ENCODE data around the gene ANTKMT.
A peak's percentile ranks its signal among the peaks of the same experiment; 100 is the strongest.

Gene ANTKMT, protein sequence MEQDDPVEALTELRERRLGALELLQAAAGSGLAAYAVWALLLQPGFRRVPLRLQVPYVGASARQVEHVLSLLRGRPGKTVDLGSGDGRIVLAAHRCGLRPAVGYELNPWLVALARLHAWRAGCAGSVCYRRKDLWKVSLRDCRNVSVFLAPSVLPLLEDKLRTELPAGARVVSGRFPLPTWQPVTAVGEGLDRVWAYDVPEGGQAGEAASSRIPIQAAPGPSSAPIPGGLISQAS

DNA sequence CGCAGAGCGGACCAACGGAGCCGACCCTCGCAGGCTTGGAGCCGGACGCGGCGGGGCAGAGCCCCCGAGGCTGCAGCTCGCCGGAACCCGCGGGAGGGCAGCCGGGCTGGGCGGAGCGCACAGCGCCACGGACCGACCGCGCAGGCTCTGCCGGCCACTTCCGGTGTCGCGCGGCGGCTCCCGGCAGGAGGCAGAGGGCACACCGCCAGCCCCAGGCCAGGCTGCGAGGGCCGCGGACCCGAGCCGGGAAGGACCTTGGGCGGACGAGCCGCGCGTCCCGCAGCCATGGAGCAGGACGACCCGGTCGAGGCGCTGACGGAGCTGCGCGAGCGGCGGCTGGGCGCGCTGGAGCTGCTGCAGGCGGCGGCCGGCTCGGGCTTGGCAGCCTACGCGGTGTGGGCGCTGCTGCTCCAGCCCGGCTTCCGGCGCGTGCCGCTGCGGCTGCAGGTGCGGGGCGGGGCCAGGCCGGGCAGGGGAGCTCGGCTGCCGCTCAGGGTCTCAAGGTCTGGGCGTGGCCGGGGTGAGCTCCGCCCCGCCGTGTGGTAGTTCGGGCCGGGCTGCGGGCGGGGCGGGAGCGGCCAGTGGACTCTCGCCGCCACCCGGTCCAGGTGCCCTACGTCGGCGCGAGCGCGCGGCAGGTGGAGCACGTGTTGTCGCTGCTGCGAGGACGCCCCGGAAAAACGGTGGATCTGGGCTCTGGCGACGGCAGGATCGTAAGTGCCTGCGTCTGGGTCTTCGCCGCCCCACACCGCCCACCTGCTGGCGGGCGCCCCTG is at the start of gene ANTKMT:
ANTKMT (plus strand) TSS at position 157 of the 775 bp plus-strand sequence; CDS start at position 286, 129 bp downstream.
- peak; percentile 42 for DNase-seq

DNA sequence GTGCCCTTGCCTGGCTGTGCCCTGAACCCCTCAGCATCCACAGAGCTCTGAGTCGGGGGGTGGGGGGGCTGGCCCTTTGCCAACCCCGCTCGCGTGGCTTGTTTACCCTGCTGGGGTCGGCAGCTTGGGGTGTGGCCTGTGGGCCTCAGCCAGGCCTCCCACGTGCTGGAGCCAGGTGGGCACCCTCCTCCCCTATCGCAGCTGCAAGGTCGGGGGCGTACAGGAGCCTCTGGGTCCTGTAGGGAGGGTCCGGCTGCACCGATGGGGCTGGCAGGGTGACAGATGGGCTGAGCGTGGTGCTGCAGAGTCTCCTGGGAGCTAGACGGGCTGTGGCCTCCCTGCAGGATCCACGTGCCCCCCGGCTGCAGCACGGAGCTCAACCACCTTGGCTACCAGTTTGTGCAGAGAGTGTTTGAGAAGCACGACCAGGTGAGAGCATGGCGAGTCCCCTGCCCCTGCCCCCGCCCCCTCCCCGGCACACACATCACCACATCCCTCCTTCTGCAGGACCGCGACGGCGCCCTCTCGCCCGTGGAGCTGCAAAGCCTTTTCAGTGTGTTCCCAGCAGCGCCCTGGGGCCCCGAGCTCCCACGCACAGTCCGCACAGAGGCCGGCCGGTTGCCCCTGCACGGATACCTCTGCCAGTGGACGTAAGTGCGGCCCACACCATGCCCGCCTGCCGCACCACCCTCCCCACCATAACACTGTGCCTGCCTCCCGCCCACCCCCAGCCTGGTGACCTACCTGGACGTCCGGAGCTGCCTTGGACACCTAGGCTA is 49.4 kb upstream of the ANTKMT start:
- no peak for DNase-seq

DNA sequence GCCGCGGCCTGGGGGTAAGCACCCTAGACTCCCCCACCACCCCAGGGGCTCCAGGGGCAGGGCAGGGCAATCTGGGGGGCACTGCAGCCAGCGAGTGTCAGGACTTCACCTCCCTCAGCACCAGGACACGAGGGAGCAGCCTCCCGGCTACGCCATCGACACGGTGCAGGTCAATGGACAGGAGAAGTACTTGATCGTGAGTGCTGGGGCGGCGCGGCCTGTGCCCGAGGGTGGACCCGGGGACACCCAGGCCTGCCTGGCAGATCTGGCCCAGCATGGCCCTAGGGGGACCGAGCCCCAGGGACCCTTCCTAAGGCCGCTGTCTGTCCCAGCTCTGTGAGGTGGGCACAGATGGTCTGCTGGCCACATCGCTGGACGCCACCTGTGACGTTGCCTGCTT is 48.6 kb upstream of the ANTKMT start:
- no peak for DNase-seq

DNA sequence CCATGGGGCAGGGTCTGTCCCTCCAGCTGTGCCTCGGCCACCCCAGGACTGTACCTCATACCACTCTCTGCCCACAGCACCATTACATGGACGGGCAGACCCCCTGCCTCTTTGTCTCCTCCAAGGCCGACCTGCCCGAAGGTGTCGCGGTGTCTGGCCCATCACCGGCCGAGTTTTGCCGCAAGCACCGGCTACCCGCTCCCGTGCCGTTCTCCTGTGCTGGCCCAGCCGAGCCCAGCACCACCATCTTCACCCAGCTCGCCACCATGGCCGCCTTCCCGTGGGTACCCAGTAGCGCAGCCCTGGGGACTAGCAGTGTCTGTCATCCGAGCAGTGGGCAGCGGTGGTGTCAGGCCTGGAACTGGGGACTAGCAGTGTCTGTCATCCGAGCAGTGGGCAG is 48.1 kb upstream of the ANTKMT start:
- no peak for DNase-seq

DNA sequence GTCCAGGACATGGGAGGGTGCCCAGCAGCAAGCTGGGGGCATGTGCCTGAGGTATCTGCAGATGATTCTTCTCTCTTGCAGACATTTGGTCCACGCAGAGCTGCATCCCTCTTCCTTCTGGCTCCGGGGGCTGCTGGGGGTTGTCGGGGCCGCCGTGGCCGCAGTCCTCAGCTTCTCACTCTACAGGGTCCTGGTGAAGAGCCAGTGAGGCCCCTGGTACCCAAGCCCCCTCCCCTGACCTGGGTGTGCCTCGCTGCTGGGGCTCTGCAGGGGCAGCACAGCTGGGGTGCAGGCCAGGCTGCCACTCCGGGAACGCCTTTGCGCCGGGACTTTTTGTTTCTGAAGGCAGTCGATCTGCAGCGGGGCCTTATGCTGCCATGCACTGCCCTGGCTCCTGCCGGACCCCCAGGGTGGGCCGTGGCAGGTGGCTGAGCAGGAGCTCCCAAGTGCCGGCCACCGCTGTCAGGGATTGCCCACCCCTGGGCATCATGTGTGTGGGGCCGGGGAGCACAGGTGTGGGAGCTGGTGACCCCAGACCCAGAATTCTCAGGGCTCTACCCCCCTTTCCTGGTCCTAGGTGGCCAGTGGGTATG is 47.5 kb upstream of the ANTKMT start:
- DNase-seq: no peak

DNA sequence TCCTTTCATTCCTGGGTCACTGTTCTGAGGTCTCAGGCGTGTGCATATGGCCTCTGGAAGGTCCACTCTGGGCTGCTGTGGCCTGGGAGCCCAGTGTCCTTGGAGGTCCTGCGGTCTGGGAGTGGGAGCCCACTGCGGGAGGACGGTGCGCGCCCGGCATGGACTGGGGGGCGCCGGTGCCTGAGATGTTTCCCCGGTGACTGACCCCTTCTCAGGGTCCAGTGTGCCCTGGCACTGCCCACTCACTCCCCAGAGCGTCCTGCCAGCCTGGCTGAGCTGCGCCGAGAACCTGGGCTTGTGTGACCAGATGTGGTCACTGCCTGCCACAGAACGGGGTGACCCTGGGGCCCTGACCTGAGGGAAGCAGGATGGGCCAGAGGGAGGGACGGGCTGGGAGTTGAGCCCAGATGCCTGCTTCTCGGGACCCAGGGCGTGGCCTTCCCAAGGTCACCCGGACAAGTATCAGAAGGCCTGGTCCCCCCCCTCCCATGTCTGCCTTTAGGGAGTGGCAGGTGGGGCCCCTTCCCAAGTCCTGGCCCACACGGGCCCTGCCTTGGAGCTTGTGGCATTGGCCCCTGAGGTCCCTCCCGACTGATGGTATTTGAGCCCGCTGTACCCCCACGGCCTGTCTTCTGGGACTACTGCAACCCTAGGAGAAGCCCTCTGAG is 46.6 kb upstream of the ANTKMT start:
- DNase-seq: no peak

DNA sequence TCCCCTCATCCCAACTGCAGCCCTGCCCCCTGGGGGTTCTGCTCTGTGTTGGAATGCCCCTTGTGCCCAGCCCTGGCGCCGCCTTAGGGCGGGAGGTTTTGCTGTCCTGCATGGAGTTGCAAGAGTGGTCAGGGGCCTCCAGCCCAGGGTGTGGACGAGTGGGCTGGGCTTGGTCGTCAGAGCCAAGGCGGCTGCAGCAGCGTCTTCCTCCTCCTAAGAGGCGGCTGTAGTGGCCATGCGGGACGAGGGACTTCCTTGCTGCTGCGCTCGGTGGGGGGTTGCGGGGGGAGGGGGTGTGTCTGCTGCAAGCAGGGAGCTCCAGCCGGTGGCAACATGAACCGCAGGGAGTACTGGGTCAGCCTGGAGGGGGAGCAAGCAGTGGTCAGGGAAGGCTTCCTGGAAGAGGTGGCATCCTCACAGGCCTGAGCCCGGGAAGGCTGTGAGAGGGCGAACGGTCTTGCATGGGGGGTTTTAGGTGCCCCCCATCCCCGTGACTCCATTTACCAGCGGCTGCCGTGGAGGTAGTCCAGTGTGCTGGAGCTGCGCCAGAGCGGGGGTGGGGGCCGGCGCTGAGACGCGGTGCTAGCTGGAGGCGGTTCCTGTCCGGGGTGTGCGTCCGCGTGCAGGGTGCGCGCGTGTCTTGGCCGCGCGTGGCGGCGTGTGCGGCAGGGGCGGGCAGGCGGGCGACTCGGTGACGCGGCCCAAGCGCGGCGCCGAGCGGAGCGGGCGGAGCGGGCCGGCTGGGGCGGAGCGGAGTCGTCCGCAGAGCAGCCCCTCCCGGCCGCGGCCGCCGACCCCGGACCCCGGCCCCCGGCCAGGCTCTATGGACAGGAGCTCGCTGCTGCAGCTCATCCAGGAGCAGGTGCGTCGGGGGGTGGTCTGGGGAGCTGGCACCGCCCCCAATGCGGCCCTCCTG is 45.7 kb upstream of the ANTKMT start, which contains the start of gene RHBDL1:
RHBDL1 (plus strand) TSS at position 704 of the 916 bp plus-strand sequence; CDS start at position 824, 120 bp downstream.
- DNase-seq: no peak

DNA sequence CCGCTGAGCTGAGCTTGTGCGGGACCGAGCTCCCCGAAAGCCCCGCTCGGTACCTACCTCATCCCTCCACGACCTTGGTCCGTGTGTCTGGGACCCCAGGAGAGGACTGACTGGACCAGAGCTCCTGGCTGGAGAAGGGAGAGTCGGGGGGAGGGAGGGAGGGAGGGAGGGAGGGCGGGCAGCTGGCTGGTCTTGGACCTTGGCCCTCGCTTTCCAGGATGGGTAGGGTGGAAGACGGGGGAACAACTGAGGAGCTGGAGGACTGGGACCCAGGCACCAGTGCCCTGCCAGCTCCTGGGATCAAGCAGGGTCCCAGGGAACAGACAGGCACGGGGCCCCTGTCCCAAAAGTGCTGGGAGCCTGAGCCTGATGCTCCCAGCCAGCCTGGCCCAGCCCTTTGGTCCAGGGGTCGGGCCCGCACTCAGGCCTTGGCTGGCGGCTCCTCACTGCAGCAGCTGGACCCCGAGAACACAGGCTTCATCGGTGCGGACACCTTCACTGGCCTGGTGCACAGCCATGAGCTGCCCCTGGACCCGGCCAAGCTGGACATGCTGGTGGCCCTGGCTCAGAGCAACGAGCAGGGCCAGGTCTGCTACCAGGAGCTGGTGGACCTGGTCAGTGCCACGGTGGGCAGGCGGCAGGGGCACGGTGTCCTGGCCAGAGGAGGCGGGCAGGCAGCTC is 44.9 kb upstream of the ANTKMT start:
- DNase-seq: no peak

DNA sequence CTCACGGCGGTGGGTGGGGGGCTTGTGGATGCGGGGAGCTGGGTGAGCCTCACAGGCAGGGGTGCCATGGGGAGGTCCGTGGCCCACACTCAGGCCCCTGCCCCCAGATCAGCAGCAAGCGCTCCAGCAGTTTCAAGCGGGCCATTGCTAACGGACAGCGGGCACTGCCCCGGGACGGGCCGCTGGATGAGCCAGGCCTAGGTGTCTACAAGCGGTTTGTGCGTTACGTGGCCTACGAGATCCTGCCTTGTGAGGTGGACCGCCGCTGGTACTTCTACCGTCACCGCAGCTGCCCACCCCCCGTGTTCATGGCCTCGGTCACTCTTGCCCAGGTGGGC is 44.4 kb upstream of the ANTKMT start:
- DNase-seq: no peak

DNA sequence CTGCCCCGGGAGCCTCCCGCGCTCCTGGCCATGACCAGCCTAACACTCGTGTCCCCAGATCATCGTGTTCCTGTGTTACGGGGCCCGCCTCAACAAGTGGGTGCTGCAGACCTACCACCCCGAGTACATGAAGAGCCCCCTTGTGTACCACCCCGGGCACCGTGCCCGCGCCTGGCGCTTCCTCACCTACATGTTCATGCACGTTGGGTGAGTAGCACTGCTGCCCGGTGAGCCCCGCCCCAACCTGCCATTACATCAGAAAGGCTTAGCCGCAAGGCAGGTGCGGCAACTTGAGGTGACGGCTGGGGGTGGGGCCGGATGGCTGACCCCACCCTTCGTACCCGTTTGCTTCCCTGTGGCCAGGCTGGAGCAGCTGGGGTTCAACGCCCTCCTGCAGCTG is 44.0 kb upstream of the ANTKMT start:
- DNase-seq: no peak

DNA sequence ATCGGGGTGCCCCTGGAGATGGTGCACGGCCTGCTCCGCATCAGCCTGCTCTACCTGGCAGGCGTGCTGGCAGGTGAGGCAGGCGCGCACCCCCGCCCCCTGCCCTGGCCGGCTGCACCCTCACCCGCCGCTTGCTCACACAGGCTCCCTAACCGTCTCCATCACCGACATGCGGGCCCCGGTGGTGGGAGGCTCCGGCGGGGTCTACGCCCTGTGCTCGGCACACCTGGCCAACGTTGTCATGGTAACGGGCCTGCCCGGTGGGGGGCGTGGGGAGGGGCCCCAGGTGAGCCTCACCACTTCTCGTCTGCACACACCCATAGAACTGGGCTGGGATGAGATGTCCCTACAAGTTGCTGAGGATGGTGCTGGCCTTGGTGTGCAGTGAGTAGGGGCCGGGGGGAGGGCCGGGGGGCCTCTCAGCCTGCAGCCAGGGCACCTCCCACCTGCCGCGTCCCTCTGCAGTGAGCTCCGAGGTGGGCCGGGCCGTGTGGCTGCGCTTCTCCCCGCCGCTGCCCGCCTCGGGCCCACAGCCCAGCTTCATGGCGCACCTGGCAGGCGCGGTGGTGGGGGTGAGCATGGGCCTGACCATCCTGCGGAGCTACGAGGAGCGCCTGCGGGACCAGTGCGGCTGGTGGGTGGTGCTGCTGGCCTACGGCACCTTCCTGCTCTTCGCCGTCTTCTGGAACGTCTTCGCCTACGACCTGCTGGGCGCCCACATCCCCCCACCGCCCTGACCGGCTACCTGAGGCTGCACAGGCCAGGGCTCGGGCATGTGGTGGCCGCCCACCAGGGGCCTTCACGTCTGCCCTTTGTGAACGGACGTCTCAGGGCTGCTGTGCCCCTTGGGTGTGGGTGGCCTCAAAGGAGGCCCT is 43.4 kb upstream of the ANTKMT start:
- no peak for DNase-seq

DNA sequence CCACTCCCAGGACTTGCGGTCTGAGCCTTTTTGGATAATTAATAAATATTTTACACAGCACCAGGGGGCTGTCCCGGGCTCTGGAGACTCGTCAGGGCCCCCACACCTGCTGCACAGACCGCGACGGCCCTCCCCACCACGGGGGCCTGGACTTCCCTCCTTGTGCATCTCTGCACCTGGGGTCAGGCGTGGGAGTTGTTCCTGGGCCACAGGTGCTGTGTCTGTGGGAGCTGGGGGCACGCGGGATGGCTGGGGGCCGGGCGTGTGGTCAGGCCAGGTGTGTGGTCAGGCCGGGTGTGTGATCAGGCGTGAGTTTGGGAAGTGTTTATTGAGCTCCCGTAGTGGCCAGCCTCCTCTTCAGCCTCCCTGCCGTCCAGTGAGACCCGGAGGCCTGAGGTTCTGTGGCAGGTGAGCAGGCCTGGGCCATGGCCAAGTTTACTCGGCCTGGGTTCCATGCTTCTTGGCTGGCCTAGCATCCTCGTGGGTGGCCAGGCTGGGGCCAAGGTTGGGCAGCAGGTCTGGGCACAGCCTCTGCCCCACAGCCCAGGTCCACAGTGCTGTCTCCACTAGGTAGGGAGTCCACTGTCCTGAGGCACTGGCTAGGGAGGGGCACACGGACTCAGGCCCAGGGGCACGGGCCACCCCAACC is 42.6 kb upstream of the ANTKMT start:
- DNase-seq: no peak

DNA sequence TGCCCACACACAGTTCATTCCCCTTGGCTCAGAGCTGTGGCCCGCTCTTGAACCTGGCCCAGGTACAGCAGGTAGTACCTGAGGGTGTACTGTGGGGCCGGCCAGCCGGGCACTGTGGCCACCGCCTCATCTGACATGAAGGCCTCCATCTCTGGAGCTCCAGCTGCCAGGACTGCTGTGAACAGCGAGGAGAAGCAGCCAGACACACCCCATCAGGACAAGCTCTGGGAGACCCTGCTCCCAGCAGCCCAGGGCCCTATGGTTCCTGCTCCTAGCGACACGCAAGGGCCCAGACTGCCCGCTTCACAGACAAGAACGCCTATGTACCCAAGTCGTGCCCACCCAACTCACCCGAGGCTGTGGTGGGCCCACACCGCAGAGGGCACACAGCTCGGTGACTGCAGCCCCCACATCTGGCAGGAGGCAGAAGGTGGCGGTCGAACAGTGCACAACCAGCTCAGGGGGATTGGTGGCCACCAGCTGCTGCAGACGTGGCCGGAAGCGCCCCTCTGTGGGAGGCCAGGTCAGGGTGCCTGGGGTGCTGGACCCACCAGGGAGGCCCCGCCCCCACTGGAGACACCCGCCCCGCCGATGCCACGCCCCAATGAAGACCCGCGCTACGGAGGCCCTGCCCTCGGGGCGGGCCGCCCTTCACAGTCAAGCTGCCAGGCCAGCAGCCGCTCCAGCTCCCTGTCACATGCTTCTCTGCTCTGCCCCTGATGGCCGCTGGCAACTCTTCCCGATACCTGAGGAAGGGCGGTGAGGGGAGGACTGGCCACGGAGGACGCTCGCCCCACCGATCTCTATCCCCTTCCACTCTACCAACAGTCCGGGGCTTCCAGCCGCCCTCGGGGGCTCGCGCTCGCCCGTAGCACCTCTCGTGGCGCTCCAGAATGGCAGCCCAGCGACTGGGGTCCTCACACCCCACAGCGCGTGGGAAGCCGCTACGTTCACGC is 41.8 kb upstream of the ANTKMT start:
- DNase-seq: peak; percentile 60

DNA sequence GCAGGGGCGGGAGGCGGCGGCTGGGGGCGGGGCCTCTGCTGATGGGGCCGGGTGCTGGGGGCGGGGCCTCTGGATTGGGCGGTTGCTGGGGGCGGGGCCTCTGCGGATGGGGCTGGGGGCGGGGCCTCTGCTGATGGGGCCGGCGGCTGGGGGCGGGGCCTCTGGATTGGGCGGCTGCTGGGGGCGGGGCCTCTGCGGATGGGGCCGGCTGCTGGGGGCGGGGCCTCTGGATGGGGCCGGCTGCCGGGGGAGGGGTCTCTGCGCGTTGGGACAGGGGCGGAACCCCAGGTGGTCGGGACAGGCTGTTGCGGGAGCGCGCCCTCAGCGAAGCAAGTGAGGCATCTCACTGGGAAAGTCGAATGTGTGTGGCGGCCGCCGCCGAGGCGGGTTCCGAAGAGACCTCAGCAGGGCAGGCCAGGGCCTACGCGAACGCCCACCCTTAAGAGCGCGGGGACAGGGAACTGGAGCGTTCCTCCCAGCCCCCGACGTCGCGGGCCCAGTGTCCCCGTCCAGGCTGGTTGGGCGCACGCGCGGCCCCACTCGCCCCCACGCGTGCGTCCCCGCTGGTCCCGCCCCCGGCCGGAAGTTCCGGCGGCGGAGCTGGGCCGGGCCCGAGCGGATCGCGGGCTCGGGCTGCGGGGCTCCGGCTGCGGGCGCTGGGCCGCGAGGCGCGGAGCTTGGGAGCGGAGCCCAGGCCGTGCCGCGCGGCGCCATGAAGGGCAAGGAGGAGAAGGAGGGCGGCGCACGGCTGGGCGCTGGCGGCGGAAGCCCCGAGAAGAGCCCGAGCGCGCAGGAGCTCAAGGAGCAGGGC is 40.9 kb upstream of the ANTKMT start, which contains the start of gene STUB1:
STUB1 (plus strand) TSS at position 597 of the 811 bp plus-strand sequence; CDS start at position 713, 116 bp downstream.
- DNase-seq: peak; percentile 60

DNA sequence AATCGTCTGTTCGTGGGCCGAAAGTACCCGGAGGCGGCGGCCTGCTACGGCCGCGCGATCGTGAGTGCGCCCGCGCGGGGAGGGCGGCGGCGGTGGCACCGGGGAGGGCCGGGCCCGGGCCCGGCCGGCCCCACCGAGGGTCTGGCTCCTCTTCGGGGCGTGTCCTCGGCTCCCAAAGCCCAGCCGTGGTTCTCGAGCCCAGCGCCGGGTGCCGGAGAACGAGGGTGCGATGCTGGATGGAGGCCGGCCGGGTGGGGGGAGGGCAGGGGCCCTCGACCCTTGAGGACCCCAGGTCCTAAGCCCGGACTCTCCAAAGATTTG is 40.4 kb upstream of the ANTKMT start:
- no peak for DNase-seq

DNA sequence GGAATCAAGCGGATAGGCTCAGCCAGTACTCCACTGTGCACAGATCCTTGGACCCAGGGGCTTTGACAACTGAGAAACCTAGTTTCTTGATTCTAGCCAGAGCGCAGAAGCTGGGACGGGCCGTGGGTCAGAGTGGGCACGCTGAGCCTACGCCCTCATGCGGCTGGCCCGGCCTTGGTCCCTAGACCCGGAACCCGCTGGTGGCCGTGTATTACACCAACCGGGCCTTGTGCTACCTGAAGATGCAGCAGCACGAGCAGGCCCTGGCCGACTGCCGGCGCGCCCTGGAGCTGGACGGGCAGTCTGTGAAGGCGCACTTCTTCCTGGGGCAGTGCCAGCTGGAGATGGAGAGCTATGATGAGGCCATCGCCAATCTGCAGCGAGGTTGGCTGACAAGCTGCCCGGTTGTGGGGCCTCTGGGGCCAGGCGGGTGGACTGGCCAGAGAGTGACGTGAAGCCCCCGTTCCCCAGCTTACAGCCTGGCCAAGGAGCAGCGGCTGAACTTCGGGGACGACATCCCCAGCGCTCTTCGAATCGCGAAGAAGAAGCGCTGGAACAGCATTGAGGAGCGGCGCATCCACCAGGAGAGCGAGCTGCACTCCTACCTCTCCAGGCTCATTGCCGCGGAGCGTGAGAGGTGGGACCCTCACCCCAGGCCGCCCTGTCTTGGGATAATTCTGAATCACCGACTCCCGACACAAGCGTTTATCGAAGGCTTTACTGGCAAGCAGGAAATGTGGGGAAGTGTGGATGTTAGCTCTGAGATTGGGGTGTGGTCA is 39.8 kb upstream of the ANTKMT start:
- peak; percentile 10 for DNase-seq

Data from NCI-H446 treated with DMSO at 0.1 percent for 48 hours (cell line).